HFF-Myc (cell line): ENCODE results near the gene FBXO21.
"Not testable (repeated sequence)": the region's sequence is repeated elsewhere in the genome, so short reads cannot be mapped to it uniquely, and the experiment has no call there.

Source experiments
- DNase-seq: peaks from one replicate; pipeline ENCODE4 v3.0.0-alpha.2; 2011; ENCODE audit warnings: low read depth; ENCODE audit errors: extremely low read depth
- H3K4me3 ChIP-seq: replicated peaks from 2 replicates; pipeline ENCODE4 v1.5.1; 2011; ENCODE audit warnings: low read depth, mild to moderate bottlenecking, control low read depth, low read length
- CTCF ChIP-seq: IDR thresholded peaks from 2 replicates; pipeline ENCODE4 v1.5.1; 2012; ENCODE audit warnings: mild to moderate bottlenecking, low read depth, low read length, control low read depth; ENCODE audit errors: missing control alignments

FBXO21 gene

GRCh38 chr12:117189725-117190209 is 503 bp downstream of the FBXO21 start:
- no peak for TF ChIP-seq CTCF
- no peak for DNase-seq
- peak overlapping the region; percentile 93 for H3K4me3 ChIP-seq

GRCh38 chr12:117188961-117189724 is 1.1 kb downstream of the FBXO21 start:
- DNase-seq: no peak
- H3K4me3 ChIP-seq: peak overlapping the region; percentile 93
- no peak for TF ChIP-seq CTCF

GRCh38 chr12:117188121-117188665 is 2.1 kb downstream of the FBXO21 start:
- DNase-seq: no peak
- TF ChIP-seq CTCF: no peak
- peak overlapping the region; percentile 93; the same call in 1 of the 2 replicates for H3K4me3 ChIP-seq

GRCh38 chr12:117187421-117187820 is 2.8 kb downstream of the FBXO21 start:
- no peak overlapping the region for H3K4me3 ChIP-seq
- no peak for DNase-seq
- TF ChIP-seq CTCF: no peak

GRCh38 chr12:117182866-117183265 is 7.4 kb downstream of the FBXO21 start:
- no peak for DNase-seq
- TF ChIP-seq CTCF: no peak
- H3K4me3 ChIP-seq: no peak overlapping the region

GRCh38 chr12:117181468-117181843 is 8.8 kb downstream of the FBXO21 start:
- not testable (repeated sequence) for H3K4me3 ChIP-seq, DNase-seq

- no peak for DNase-seq
- TF ChIP-seq CTCF: no peak
- H3K4me3 ChIP-seq: no peak overlapping the region
Observed at GRCh38 chr12:117180758-117181467, 9.4 kb downstream of the FBXO21 start.
